GM12891 (cell line): ENCODE results near the gene GFAP.

Source experiments
- DNase-seq: peaks from one replicate; pipeline ENCODE4 v3.0.0; 2011; ENCODE audit warnings: low spot score; ENCODE audit not compliant: insufficient read length
- FAIRE-seq: peaks from 2 replicates; lab custom pipeline; 2011; peaks lifted over from hg19 to GRCh38; lab: Jason Lieb, UNC
- PAX5 ChIP-seq: IDR thresholded peaks from 2 replicates; pipeline ENCODE4 v1.6.1; 2011; ENCODE audit warnings: low read length, moderate library complexity, mild to moderate bottlenecking; ENCODE audit not compliant: insufficient read depth, severe bottlenecking
- POLR2A ChIP-seq: IDR thresholded peaks from 2 replicates; pipeline ENCODE4 v1.6.1; 2011; ENCODE audit warnings: low read depth, low read length, control low read depth
- POLR2AphosphoS5 ChIP-seq: IDR thresholded peaks from 2 replicates; pipeline ENCODE4 v1.6.1; 2011; ENCODE audit warnings: low read depth, low read length, control low read depth
- POU2F2 ChIP-seq: IDR thresholded peaks from 2 replicates; pipeline ENCODE4 v1.6.1; 2011; ENCODE audit warnings: low read depth, mild to moderate bottlenecking, control low read depth, low read length, moderate library complexity
- SPI1 ChIP-seq: IDR thresholded peaks from 2 replicates; pipeline ENCODE4 v1.6.1; 2011; ENCODE audit warnings: low read depth, low read length, control low read depth
- TAF1 ChIP-seq: IDR thresholded peaks from 2 replicates; pipeline ENCODE4 v1.6.1; 2011; ENCODE audit warnings: low read depth, low read length, control low read depth

The GFAP gene

GRCh38 chr17:44902135-44902760, 13.1 kb downstream of the GFAP start:
- no peak for TF ChIP-seq POLR2AphosphoS5
- no peak for TF ChIP-seq POLR2A
- FAIRE-seq (no peak), DNase-seq (no peak)

- no peak for DNase-seq
- TF ChIP-seq SPI1 (no peak), TAF1 (no peak), POLR2A (no peak), PAX5 (no peak), POU2F2 (no peak), POLR2AphosphoS5 (no peak)
- no peak for FAIRE-seq
Observed at GRCh38 chr17:44901411-44901921, 13.8 kb downstream of the GFAP start.

GRCh38 chr17:44900894-44901293, 14.4 kb downstream of the GFAP start:
- FAIRE-seq (no peak), DNase-seq (no peak)
- TF ChIP-seq POLR2A (no peak), PAX5 (no peak), POLR2AphosphoS5 (no peak), SPI1 (no peak), POU2F2 (no peak), TAF1 (no peak)

GRCh38 chr17:44899074-44899782, 16.1 kb downstream of the GFAP start, which contains the start of gene EFTUD2:
Gene EFTUD2 (minus strand): TSS chr17:44899445. CDS start chr17:44894521, 4,924 bp downstream.
- FAIRE-seq (peak; percentile 99), DNase-seq (peak; percentile 80)
- TF ChIP-seq POU2F2 (peak; percentile 36; the same call in 1 of the 2 replicates), PAX5 (no peak), POLR2AphosphoS5 (peak; percentile 86), TAF1 (peak; percentile 79), SPI1 (0 out of 2 replicates have a peak, but pooled peaks have one; percentile 27), POLR2A (peak; percentile 90)

GRCh38 chr17:44898768-44899073, 16.6 kb downstream of the GFAP start:
- FAIRE-seq (no peak), DNase-seq (no peak)
- peak; percentile 84 for TF ChIP-seq SPI1
- no peak for TF ChIP-seq TAF1

- FAIRE-seq, result no peak
- DNase-seq, result no peak
- TF ChIP-seq PAX5 (no peak), POLR2AphosphoS5 (no peak), POU2F2 (no peak), POLR2A (no peak)
Observed at GRCh38 chr17:44894642-44895041, 20.7 kb downstream of the GFAP start.

DNA sequence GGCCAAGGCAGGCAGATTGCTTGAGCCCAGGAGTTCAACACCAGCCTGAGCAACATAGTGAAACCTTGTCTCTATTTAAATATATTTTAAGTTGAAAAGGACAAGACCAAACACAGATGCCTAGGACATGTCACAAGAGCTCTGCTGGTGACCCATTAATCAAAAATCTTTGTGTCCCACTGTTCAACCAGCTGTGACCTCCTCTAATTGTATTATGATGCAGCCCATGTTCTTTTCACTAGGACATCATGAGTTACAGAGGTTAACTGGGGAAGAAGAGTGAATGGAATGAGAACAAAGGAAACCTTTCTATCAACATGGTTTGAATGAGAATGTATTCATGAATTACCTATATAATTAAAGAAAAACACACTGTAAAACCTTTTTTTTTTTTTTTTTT, 23.1 kb downstream of the GFAP start:
- TF ChIP-seq SPI1 (no peak), PAX5 (no peak), POU2F2 (no peak), TAF1 (no peak), POLR2AphosphoS5 (no peak), POLR2A (no peak)
- DNase-seq (no peak), FAIRE-seq (no peak)

DNA sequence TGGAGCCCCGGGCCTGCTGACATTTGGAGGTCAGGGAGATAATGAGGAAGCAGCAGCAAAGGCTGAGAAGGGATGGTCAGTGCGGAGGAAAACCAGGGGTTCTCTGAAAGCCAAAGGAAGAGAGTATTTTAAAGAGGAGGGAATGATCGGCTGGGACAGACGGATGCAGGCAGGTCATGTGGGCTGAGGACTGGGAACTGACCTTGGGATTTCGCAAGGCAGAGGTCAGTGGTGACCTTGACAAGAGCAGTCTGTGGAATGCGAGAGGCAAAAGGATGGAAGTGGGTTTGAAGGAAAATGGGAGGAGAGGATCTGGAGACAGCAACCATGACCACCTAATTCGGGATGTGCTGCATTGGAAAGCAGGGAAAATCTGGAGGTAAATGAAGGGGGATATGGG, 26.3 kb downstream of the GFAP start:
- no peak for DNase-seq
- TF ChIP-seq PAX5 (no peak), TAF1 (no peak), SPI1 (no peak), POLR2AphosphoS5 (no peak), POLR2A (no peak), POU2F2 (no peak)
- no peak for FAIRE-seq

DNA sequence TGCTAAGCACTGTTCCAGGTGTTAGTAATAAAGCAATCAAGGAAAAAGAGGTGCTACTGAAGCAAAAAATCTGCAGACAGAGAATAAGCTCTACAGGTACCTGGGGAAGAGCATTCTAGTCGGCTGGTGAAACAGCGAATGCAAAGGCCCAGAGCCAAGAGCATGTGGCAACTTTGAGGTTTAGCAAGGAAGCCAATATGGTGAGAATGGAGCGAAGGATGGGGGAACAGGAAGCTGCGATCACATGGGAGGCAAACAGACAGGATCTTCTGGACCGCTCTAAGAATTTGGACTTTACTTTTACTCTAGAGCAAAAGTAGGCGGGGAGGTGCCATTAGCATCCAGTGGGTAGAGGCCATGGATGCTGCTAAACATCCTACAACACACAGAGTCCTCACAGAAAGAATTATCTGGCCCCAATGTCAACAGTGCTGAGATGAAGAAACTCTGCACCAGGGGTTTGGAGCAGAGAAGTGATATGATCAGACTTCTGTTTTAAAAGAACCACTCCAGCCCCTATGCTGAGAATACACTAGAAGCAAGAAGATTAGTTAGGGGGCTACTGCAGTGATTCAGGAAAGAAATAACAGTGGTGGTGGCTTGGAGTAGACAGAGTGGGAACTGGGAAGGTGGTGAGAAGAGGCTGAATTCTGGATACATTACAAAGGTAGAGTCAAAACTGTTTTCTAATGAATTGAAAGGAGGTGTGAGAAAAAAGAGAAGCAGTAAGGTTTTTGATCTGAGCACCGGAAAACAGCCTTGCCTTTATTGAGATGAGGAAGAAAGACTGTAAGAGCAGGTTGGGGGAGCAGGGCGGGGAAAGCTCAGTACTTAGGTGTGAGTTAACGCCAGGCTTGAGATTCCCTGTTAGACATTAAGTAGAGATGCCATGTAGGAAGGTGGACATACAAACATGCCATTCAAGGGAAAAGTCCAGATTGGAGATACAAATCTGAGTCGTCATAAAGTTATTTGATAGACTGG, 27.0 kb downstream of the GFAP start:
- no peak for DNase-seq
- no peak for TF ChIP-seq PAX5
- no peak for TF ChIP-seq TAF1
- no peak for TF ChIP-seq POU2F2
- no peak for TF ChIP-seq POLR2A
- TF ChIP-seq POLR2AphosphoS5, result no peak
- no peak for TF ChIP-seq SPI1
- no peak for FAIRE-seq

DNA sequence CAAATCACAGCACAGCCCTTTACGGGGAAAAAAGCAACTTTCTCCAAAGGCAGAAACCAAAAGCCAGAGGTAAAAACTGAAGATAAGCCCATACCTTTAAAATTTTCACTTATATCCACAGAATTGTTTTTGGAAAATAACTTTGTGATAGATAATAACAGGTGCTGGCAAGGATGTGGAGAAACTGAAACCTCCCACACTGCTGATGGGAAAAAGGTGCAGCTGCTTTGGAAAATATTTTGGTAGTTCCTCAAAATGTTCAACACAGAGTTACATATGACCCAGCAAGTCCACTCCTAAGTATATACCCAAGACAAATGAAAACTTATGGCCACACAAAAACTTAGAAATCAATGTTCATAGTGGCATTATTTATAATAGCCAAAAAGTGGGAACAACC, 28.3 kb downstream of the GFAP start:
- FAIRE-seq (no peak), DNase-seq (no peak)
- TF ChIP-seq POLR2AphosphoS5 (no peak), TAF1 (no peak), POU2F2 (no peak), PAX5 (no peak), SPI1 (no peak), POLR2A (no peak)
